GM21723 (cell line): ENCODE results near the gene TP53I13.

Source experiments
- ATAC-seq: cut with Tn5 transposase; IDR thresholded peaks from one replicate; pipeline ENCODE4 v1.9.1; 2021; ENCODE audit warnings: mild to moderate bottlenecking, moderate library complexity; ENCODE audit not compliant: unreplicated experiment

The TP53I13 gene

DNA sequence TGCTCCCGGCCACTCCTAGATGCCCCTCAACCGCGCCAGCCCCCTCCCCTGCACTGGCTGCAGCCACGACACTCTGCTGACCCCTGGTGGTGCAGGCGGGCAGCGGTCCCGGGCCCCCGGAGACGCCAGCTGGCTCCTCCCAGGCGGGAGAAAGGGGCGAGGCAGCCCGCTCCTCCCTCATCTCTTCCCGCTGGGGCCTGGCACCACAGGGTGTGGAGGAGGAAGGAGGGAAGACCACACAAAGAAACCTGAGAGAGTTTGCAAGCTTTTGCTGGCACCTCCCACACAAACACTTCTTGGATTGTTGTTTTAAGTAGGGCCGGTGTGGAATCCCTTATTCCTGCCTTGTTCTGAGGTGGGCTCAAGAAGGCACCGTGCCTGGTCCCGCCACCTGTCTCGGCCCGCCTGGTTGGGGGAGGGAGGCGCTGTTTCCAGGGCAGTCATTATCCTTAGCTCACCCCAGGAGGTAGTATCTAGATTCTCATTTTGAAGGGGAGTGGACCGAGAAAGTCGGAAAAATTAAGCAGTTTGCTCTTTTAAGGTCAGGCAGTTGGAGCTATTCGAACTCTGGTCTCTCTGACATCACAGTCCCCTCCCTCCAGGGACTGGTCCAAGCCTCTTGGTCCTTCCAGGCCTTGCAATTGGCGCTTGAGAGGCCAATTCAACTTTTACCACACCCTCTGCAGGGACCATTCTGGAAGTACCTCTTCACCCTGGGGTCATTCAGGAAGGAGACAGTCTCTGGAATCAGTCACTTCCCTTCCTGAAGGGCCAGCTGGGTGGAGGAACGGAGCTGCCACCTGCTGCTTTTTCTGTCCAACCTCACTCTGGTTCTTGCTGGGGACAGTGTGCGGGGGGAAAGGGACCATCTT is 23.5 kb downstream of the TP53I13 start:
- no peak for ATAC-seq

DNA sequence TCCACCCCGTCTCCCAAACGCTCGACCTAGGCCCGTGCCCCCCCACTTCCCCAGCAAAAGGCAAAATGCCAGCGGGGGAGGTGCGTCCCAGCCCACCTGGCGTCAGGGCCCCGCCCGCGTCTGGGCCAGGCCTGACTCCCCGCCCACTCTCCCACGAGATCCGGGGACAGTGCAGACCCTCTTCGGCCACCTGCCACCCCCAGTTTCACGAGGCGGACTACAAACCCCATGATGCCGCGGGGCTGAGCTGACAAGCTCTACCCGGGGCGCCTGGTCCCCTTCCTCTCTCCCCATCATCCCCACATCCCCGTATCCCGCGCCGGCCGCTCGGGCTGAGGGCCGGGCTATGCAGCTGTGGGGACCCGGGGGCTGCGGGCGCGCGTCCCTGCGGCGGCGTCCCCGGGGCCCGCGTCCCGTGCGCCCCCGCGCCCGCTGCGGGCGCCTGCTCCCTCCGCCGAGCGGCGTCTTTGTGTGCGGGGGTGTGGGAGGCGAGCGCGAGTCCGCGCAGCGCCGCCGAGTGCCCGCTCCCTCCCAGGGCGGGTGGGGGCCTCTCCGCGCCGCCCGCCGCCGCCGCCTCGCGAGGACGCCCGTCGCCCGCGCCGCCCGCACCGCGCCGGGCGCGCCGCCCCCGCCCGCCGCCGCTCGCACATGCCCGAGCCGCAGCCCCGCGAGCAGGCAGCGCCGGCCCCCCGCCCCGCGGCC is 24.5 kb downstream of the TP53I13 start, which contains the start of gene ANKRD13B:
Gene ANKRD13B, plus strand, starts transcription at position 283 of the 702 bp plus-strand sequence. CDS start 490 bp downstream, outside the sequence.
- ATAC-seq: no peak

DNA sequence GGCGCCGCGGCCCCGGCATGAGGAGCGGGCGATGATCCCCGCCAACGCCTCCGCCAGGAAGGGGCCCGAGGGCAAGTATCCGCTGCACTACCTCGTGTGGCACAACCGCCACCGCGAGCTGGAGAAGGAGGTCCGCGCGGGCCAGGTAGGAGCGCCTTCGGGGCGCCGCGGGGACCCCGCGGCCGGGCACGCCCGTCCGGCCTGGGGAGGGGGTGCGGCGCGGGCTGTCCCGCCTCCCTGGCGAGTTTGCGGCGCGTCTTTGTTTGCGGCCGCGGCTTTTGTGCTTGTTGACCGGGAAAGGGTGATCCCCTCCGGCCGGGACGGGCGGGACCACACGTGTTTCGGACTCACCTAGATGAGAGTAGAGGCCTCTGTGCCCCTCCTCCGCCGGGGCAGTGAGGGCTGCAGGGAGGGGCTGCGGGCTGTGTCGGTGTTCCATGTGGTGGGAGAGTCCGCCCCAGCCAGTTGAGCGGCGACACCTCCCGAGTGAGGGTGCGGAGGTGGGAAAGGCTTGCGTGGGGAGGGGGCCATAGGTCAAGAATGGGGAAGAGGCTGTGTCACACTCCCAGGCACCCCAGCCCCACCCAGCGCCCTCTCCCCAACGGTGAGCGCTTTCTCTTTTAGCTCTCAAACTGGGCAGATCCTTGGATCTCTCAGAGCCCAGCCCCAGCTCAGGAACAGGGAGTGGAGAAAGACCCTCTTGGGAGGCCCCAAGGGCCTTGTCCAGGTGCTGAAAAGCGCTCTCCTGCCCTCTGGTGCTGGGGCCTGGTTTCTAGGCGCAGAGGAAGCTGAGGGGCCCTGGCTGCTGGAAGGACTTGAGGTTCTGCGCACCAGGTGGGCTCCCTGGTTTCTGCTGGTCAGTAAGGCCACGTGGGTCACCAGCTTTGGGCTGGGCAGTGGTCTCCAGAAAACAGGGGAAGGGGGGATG is 25.4 kb downstream of the TP53I13 start:
- no peak for ATAC-seq

DNA sequence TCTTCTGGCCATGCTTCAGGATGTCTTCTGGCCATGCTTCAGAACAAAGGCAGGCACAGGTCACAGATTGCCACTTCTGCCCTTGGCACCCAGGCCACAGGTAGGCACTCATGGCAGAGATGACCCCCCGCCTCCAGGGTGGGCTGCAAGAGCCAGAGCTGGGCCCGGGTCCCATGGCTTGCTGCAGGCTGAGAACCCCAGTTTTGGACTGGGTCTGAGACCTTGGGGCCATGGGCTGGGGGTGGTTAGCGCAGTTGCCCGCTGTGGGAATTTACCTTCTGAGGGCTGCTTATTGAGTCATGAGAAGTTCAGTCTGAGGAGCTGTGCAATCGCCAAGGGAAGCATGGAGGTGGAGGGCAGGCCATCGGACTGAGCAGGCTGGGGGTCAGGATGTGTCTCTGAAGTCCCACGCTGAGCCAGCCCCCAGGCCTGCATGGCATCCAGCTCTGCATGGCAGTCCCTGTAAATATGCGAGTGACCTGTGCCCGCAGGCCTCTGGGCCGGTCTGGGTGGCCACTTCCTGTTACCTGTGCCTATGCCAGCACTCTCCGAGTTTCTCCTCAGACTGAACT is 26.1 kb downstream of the TP53I13 start:
- no peak for ATAC-seq

DNA sequence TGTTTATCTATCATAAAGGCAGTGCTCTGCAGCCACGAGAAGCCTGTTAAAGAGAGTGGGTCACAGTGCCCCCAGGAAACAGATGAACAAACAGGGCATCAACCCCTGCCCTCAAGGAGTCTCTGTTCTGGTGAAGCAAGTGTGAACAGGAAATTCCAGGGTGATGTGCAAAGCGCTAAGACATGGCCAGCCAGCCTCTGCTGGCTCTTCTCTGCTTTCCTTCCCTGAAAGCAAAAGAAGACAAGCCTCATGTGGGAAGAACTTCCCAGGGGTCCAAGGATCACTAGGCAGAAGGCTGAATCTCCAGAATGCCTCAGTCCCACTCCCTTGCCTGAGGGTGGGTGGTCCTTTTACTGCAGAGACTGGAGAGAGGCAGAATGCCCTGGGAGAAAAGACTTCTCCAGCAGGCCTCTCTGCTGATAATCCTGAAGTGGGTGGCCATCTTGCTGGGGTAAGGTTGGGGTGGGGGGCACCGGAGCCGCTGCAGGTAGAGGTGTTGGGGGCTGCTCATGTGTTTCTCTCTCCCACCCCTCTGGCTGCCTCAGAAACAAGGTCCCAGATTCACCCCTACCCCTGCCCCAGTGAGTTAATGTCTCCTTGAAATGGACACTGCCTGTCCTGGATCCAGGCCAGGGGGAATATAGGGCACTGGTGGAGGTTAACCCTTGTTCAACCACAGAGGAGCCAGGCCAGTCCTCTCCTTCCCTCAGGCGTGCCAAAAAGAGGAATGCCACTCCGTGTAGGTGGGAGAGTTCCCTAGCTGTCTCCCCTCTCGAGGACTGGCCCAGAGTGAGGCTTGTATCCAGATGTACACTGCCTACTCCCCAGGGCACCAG is 26.8 kb downstream of the TP53I13 start:
- ATAC-seq: no peak

DNA sequence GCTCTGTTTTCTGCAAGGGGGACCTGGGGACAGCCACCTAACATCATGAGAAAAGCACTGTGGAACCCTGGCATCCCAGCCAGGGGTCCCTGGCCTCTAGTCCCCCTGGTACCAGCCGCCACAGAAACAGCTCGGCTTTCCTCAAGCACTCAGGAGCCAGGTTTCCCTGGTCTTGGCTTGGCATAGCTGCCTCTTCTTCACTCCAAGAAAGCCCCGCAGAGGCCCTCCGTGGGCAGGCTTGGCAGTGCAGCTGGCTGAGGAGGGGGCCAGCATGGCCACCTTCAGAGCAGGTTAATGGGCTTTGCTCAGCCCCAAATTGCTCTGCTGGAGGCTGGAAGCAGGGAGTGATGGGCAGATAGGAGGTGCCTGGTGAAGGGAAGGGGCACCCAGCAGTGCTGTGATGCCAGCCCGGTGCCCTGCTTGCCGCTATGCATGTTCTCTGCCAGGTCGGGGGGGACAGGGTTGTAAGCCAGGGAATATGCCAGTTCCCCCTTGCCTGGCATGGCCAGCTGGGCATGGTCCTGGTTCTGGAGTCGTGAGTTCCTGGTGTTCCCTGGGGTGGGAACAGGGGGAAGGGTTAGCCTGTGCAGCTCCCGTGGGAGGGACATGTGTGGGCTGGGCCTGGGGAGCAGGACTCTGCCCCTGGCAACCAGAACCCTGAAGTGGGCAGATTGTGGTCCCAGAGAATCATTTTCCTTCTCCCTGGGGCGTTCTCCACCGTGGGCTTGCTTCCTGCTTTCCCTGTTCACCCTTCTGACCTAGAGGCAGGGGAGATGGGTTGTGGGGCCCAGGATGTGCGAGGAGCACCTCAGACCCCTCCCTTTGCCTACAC is 27.7 kb downstream of the TP53I13 start:
- ATAC-seq: no peak

DNA sequence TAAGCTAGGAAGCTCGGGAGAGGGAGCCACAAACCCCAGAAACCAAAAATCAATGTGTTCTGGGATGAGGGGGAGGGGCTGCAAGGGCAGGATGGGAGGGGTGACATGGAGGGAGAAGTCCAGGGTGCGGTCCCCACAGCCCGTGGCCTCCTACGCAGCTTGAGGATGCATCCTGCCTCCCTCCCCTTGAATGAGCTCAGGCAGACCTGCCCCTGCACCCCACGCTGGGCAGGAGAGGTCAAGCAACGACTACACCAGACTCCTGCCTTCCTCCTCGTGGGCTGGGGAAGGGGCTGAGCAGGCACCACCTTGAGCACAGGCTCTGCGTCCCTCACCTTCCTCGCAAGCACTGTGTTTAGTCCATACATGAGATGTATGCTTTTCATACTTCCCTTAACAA is 28.3 kb downstream of the TP53I13 start:
- no peak for ATAC-seq

DNA sequence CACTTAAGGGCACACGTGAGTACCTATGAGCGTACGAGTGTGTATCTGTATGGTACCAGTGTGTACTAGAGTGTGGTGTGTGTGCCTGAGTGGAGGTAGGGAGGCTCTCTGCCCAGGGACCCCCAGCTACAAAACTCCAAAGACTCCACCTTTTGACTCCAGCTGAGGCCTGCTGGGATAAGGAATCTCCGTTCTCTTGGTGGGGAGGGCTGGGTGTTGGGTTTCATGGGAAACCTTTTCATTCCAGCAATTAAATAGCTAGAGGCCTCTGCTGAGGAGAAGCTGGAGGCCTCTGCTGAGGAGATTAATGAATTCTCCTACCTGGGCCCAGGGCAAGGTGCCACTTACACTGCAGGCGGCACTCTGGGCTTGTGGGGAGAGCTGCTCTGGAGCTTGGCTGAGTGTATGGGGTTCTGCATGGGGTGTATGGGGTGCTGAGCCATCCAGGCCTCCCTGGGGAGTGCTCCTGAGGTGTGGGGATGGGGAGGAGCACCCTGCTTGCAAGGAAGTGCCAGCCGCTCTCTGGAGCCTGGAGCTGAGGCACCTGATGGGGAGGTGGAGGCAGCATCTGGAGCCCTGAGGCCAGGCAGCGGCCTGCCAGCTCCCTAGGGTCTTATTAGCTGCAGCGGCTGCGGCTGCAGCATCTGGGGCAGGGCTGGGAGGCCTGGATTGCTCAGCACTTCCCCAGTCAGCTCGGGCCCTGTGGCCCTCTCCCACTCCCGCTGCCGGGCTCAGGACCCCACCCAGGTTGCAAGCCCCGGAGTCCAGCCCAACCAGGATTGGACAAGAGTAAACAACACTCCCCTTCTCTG is 29.1 kb downstream of the TP53I13 start:
- ATAC-seq: no peak

DNA sequence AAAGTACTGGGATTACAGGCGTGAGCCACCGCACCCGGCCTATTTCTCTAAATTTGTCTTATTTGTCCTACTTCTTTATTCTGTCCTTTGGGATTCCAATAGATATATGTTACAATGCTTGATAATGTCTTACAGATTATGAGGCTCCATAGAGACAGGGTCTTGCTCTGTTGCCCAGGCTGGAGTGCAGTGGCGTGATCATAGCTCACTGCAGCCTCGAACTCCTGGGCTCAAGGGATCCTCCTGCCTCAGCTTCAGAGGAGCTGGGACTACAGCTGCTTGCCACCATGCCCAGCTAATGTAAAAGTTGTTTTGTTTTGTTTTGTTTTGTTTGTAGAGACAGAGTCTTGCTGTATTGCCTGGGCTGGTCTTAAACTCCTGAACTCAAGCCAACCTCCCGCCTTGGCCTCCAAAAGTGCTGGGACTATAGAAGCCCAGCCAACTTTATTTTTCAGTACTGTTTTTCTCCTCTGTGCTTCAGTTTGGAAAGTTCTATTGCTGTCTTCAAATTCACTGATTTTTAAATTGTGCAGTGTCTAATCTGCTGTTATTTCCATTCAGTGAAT is 34.7 kb downstream of the TP53I13 start:
- no peak for ATAC-seq

DNA sequence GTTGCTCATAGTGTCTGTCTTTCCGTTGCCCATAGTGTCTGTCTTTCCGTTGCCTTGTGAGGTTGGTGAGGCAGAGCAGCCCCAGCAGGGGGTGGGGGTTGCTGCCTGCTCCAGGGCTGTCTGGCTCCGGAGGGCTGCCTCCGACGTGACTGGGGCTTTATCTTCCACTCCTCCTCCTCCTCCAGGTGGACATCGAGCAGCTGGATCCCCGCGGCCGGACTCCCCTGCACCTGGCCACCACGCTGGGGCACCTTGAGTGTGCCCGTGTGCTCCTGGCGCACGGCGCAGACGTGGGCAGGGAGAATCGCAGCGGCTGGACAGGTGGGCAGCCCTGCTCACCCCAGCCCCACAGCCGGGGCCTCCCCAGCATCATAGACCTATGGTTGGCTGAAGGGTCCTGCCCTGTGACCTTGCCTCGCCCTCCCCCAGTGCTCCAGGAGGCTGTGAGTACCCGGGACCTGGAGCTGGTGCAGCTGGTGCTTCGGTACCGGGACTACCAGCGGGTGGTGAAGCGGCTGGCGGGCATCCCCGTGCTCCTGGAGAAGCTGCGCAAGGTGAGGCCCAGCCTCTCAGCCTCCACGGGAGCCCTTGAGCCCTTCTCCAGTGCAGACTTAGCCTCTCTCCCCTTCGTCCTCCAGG is 39.2 kb downstream of the TP53I13 start:
- ATAC-seq: no peak

DNA sequence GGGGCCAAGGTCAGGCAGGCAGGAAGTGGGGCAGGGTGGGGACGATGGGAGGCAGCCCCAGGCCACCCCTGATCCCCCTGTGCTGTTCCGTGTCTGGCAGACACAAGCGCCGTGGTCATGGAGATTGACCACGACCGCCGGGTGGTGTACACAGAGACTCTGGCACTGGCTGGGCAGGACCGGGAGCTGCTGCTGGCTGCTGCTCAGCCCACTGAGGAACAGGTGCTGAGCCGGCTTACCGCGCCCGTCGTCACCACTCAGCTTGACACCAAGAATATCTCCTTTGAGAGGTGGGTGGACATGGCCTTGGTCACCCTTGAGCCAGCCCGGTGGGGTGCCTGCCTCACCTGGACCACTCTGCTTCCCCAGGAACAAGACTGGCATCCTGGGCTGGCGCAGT is 40.5 kb downstream of the TP53I13 start:
- no peak for ATAC-seq

DNA sequence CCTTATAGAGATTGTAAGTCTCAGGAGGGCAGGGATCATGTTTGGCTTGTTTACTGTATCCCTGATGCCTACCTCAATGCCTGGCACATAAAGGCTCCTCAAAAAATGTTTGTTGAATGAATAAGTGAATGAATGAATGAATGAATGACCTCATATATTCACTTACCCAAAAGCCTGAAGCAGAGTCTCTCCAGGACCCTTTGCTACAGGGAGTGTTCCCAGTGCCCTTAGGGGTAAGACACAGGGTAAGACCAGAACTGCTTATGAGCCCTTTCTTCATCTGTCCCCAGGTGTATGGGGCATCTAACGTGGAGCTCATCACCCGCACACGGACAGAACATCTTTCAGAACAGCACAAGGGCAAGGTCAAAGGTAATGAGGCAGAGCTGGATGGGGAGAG is 41.9 kb downstream of the TP53I13 start:
- ATAC-seq: no peak

DNA sequence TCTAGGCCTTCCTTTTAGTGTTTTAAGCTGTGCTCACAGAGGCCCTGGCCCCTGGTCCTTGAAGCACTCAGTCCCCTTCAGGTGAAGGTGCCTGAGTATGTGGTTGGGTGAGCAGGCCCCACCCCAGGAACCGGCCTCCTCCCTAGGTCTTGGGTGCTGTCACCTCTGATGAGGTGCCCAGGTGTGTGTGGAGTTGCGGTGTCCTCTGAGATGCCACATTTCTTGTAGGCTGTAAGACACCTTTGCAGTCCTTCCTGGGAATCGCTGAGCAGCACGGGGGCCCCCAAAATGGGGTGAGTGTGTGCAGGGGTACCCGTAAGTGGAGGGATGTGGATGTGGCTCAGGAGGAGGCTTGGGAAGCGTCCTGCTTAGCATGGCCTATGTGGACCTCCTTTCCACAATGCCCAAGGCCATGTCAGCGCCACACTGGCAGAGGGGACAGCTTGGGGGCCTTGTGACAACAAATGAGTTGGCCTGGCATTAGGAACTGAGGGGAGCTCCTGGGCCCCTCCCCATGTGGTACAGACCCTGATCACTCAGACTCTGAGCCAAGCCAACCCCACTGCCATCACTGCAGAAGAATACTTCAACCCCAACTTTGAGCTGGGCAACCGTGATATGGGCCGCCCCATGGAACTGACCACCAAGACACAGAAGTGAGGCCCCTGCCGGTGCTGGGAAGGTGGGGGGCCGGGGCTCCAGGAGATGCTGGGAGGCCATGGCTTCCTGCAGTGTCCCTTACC is 43.0 kb downstream of the TP53I13 start:
- no peak for ATAC-seq

DNA sequence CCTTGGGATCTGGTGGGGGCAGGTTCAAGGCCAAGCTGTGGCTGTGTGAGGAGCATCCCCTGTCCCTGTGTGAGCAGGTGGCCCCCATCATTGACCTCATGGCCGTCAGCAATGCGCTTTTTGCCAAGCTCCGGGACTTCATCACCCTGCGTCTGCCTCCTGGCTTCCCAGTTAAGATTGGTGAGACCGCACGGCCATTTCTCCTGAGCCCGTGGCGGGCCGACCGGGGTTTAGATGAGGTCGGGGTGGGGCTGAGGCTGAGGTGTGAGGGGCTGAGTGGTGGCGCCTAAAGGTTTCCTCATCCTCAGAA is 43.5 kb downstream of the TP53I13 start:
- ATAC-seq: no peak

DNA sequence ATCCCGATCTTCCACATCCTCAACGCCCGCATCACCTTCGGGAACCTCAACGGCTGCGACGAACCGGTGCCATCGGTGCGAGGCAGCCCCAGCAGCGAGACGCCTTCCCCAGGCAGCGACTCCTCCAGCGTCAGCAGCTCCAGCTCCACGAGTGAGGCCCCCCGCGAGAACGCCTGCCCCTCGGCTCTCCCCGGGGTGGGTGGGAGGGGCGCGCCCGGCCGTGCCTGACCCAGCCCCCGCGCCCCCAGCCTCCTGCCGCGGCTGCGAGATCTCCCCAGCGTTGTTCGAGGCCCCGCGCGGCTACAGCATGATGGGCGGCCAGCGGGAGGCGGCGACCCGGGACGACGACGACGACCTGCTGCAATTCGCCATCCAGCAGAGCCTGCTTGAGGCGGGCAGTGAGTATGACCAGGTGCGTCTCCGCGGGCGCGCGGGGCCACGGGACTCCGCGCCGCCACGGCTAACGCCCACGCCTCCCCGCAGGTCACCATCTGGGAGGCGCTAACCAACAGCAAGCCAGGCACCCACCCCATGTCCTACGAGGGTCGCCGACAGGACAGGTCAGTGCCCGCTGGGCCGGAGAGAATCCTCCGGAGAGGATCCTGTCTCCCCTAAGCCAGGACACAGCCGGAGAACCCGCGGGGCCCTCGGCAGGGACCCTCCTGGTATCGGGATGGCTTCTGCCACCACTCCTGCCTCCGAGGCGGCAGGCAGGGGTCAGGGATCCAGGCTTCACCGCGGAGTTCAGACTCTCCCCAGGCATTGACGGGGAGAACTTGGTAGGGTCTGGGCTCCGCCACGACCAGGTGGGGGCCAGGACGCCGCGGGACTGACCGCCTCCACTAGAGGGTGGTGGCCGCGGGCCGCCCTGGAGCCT is 44.1 kb downstream of the TP53I13 start:
- ATAC-seq: no peak

DNA sequence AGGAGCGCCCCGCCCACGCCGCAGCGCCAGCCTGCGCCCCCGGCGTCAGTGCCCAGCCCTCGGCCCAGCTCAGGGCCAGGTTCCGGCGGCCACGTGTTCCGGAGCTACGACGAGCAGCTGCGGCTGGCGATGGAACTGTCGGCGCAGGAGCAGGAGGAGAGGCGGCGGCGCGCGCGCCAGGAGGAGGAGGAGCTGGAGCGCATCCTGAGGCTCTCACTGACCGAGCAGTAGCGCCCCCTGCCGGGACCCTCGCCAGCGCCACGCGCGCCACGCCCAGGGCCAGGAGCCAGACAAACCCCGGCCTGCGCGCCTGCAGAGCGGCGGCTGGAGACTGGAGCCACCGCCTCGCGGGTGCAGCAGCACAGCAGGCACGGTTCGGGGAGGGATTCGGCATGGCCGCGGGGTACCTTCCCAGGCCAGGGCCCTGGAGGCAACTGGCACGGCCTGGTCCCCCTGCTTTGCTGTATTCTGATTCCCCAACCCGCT is 44.9 kb downstream of the TP53I13 start:
- no peak for ATAC-seq
